GM21576 (cell line): ENCODE data around the gene GYPC.
A peak's percentile ranks its signal among the peaks of the same experiment; 100 is the strongest.
"Not testable (repeated sequence)": the region's sequence is repeated elsewhere in the genome, so short reads cannot be mapped to it uniquely, and the experiment has no call there.

Experiments used
- ATAC-seq: cut with Tn5 transposase; IDR thresholded peaks from one replicate; pipeline ENCODE4 v1.9.1; 2021; ENCODE audit warnings: mild to moderate bottlenecking, moderate library complexity; ENCODE audit not compliant: unreplicated experiment

Gene GYPC

DNA sequence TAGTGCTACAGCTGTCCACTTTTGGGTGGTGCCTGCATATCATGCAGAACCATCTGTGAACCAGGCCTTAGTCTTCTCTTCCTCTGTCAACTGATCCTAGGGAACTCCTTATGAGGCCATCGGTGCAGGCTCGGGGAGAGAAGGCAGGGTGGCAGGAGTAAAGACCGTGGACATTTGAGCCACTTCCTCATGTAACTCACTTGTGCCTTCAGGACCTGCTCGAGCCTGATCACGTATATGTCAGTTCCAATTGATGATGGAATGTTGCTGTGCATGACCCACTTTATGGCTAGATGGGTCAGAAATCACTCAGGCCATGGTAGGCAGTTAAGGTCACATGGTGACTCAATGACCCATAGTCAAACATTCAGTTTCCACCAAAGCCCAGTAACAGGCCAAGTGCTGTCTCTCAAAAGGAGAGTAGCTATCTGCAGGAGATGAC is 7.6 kb upstream of the GYPC start:
- not testable (repeated sequence) for ATAC-seq

DNA sequence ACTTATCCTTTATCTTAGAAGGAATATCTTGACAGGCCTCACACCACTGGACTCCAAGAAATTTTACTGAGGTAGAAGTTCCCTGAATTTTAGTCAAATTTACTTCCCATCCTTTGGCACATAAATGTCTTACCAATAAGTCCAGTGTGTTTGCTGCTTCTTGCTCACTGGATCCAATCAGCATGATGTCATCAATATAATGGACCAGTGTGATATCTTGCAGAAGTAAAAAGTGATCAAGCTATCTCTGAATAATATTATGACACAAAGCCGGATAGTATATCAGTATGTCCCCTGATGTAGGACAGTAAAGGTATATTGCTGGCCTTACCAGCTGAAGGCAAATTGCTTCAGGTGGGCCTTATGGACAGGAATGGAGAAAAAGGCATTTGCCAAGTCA is 6.9 kb upstream of the GYPC start:
- ATAC-seq, result no peak

GRCh38 chr2:126650994-126651393 is 5.0 kb upstream of the GYPC start:
- no peak for ATAC-seq

GRCh38 chr2:126652323-126652891 is 3.6 kb upstream of the GYPC start:
- ATAC-seq, result no peak

DNA sequence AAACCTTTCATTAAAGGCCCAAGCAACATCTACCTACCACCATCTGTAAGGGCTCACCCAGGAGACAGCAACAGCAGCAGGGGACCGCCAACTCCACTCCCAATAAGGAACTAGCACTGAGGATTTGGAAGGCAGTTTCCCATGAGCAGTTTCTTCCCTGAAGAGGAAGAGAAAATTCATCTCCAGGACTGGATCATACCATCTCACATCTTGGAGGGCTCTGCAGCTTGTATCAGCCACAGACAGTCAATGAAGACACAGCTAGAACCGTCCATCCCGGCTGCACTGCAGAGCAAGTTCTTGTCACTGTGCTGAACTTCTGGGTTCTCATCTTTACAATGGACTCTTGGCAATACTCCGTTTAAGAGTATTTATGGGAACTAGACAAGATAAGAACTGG is 2.8 kb upstream of the GYPC start:
- ATAC-seq, result no peak

- no peak for ATAC-seq
These were observed 2.2 kb upstream of the GYPC start for GRCh38 chr2:126653761-126654160.

GRCh38 chr2:126655051-126655450 is 907 bp upstream of the GYPC start:
- no peak for ATAC-seq

DNA sequence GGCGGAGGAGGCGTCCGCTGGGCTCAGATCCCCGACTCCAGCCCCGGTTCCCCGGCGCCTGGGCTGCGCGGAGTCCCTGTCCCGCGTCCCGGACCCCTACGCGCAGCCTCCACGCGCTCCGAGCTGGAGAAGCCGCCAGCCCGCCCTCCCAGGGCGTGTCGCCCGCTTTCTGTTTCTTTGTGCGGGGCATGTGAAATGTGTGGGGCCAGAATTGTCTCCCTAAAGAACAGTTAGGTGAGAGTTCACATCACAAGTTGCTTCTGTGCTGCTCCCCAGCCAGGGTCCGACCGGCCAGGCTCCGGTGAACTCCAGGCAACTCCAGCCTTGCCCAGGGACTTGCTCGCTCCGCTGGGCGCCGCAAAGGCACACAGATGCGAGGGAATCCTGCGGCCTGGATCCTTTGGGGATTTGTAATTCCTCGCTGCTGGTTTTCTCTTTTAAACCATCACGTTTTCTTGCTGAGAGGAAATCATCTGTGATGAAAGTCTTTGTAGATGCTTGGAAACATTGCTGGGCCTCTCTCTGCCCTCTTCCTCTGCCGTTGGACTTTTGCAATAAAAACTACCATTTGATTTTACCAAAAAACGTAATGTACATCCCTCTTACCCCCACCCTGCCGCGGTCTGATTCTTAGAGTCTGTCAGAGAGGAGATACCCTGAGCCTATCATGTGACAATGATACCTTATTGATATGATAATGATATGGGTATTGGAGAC is 631 bp downstream of the GYPC start:
- ATAC-seq, result peak; percentile 11

DNA sequence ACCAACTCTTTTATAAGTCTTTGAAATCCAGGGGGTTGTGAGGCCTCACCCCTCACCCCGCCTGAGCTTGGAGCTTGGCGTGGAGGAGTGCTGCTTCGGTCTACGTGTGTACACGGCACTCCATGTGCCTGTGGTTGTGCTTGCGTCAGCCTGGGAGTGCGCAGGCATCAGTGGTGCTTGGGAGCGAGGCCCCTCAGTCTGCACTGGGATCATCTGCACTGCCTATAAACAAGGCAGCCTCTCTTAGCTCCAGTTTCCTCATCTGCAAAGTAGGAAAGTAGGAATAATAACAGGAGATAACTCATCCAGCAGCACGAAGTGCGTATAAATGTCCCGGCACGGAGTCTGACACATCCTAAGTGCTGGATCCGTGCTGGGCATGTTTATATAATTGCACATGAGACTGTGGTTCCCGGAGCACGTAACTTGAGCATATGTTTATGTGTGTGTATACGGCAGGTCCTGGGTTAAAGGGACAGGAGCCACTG is 1.2 kb downstream of the GYPC start:
- peak; percentile 25 for ATAC-seq

DNA sequence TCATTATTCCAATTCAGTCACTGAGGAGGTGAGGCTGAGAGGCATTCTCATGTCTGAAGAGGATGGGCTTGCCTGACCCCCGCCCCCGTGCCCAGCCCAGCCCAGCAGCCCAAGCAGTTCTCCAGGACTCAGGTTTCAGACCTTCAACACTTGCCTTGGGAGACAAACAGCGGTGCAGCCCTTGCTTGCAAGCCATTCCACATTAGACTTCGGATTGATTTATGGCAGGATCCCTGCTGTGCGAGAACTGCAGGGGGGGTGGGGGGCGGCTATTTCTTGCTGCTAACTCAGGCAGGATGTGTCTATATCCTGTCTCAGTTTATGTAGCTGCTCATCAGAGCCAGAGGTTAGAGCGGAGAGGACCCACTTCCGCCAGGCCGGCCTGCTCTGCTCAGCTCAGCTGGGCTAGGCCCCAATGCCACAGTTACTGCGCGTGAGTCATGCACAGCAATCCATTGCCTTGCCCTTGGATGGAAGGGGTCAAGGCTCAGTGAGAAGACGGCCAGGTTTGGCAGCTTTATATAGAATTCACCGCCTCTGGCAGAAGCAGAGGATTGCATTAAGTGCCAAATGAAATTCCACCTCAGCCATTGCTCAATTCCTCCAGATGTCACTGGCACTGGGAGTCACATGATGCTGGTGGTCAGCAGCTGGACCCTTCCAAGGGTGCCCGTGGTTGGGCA is 1.8 kb downstream of the GYPC start:
- ATAC-seq, result peak; percentile 64

DNA sequence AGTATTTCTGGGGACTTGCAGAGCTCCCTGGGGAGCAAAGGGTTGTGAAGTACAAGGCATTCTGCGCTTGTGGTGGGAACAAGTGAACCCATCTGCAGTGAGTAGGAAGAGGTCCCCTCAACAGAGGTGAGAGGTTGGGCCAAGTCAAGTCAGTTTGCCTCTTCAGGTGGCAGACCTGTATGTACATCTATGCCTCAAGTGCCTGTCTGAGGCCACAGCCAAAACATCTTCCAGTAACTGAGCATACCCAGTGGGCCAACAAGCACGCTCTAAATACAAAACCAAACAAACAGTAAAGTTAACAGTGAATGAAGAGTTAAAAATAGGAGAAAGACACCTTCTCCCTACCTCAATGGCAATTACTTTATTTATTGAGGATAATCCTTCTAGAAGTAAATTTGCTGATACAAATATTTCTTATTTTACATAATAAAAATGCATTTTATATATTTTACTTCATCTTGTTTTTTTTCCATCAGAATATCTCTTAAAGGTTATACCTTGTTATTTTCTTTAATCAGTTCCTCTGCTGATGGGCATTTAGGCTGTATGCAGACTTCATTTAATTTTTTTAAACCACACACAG is 2.5 kb downstream of the GYPC start:
- ATAC-seq, result peak; percentile 14

- ATAC-seq, result peak; percentile 41
These were observed 3.1 kb downstream of the GYPC start for GRCh38 chr2:126658905-126659561.

GRCh38 chr2:126659562-126660467 is 3.9 kb downstream of the GYPC start:
- ATAC-seq, result no peak

- ATAC-seq, result no peak
These were observed 5.0 kb downstream of the GYPC start for GRCh38 chr2:126660971-126661370.

DNA sequence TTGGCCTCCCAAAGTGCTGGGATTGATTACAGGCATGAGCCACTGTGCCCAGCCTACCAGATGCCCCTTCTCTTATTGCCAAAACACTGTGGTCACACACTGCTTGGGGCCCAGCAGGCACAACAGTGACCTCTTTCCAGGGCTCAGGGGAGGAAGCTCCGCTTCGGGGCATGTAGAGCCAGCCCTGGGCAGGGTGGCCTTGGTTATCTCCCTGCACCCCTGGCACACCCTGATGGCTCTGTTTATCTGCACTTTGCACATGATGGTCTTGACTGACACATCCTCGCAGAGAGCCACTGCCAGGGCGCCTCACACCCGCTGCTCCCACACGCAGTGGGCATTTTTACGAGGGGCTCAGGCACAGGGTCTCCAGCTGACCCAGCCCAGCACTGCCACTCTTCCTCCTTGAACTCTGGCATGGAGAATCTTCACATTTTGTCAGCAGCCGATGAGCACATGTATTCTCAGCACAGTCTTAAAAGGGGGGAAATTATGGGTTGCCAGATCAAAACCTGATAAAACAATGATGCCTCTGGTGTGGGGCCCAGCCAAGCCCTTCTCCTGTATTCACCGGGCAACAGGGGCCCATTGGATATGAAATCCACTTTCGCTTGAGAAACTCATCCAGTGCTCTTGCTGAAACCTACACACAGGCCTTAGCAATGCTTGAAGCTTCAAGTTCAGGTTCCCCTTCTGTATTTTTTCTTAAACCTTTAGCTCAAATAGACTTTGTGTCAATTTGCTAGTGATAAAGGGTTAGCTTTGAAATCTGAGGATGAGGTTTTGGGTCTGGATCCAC is 5.9 kb downstream of the GYPC start:
- ATAC-seq, result no peak

- ATAC-seq, result no peak
These were observed 6.7 kb downstream of the GYPC start for GRCh38 chr2:126662621-126663020.

DNA sequence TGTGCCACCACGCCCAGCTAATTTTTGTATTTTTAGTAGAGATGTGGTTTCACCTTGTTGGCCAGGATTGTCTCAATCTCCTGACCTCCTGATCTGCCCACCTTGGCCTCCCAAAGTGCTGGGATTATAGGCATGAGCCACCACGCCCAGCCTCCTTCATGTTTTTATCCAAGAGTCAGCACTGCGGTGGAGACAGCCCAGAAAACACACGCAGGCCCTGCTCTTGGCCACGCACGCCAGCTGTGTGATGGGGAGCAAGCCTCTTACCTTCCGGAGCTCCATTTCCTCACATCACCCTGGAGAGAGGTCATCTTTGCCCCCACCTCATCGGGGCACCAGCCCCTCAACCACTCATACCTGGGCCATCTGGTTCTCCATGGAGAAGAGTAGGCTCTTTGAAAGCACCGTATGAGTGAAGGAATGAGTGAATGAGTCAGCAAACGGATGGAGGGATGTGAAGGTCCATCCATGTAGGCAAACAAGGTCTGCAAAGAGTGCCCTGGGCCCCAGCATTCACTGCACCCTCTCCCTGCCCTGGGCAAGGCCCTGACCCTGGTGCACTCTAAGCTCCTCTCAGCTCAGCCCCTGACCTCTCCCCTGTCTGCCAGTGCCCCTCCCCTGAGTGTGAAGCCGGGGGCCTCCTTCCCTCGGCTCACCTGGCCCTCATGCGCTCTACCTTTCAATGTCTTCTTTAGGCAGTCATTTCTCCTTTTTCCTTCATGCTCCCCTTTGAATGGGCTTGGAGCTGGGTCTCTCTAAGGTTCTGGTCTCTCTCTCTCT is 7.4 kb downstream of the GYPC start:
- ATAC-seq, result no peak

DNA sequence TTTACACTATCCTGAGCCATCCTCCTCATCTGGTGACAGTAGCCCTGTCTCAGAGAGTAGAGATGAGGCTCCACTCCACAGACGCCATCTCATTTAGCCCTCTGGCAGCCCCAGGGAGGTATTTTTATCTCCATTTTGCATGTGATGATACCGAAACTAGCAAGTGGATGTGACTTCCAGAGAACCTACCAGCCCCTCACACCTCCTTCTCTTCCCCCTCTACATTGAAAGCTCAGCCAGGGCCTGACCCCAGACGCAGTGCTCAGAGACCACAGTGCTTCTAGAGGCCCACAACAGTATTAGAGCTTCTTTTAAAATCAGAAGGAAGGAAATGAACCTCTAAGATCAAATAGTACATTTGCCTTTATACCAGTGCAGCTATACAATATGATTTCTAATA is 8.3 kb downstream of the GYPC start:
- peak; percentile 78 for ATAC-seq

DNA sequence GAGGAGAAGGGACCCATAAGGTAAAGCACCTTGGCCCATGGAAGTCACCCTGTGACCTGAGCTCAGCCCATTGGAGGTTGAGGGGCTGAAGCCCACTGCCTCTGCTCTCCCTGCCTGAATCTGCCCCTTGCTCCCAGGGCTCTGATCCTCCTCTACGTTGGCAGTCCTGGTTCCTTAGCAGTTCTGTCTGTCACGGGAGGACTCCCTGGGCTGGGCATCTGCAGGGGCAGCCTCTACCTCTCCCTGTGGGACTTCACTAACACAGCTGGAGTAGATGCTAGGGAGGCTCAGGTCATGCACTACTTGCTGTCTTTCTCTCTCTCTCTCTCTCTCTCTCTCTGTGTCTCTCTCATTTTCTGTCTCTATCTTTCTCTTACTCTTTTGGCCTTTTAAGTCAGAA is 8.7 kb downstream of the GYPC start:
- ATAC-seq, result peak; percentile 27
